SU-DHL-6 (cell line): ENCODE results near the gene PRICKLE1.

Experiments
- H2AFZ ChIP-seq: fragments of 200-600 bp; sonication (generic); 2 replicates; pipeline ENCODE4 v1.6.1; 2014; ENCODE audit warnings: low read depth, mild to moderate bottlenecking, moderate library complexity, mixed read lengths, antibody characterized with exemption, low read length; ENCODE audit not compliant: severe bottlenecking
- H3F3A ChIP-seq: fragments of 200-600 bp; shearing (Covaris generic); 2 replicates; pipeline ENCODE4 v1.6.0; 2016; ENCODE audit warnings: antibody characterized with exemption, mild to moderate bottlenecking; ENCODE audit not compliant: insufficient read depth
- H3K27ac ChIP-seq: fragments of 200-600 bp; sonication (generic); 2 replicates; pipeline ENCODE4 v1.5.1; 2016; ENCODE audit warnings: low read depth, mild to moderate bottlenecking, low read length, moderate library complexity, mixed read lengths
- H3K27me3 ChIP-seq: fragments of 200-600 bp; sonication (generic), shearing (Covaris generic); 2 replicates; pipeline ENCODE4 v1.6.0; 2014; ENCODE audit warnings: mild to moderate bottlenecking, low read length
- H3K36me3 ChIP-seq: fragments of 200-600 bp; sonication (generic); 2 replicates; pipeline ENCODE4 v1.6.1; 2014; ENCODE audit warnings: mild to moderate bottlenecking, low read length, mixed read lengths
- H3K4me2 ChIP-seq: fragments of 300-600, 200-600 bp; shearing (Covaris generic), sonication (generic); 2 replicates; pipeline ENCODE4 v1.6.0; 2014; ENCODE audit warnings: low read length, low read depth, mild to moderate bottlenecking; ENCODE audit not compliant: poor library complexity, severe bottlenecking
- H3K4me3 ChIP-seq: fragments of 200-600 bp; sonication (generic); 2 replicates; pipeline ENCODE4 v1.5.1; 2014; ENCODE audit warnings: antibody characterized with exemption, low read length, mild to moderate bottlenecking, mixed read lengths; ENCODE audit not compliant: insufficient read depth, poor library complexity, severe bottlenecking
- H3K79me2 ChIP-seq: fragments of 200-600 bp; sonication (generic); 2 replicates; pipeline ENCODE4 v1.6.1; 2014; ENCODE audit warnings: mild to moderate bottlenecking, low read length, moderate library complexity; ENCODE audit not compliant: insufficient read depth
- H3K9ac ChIP-seq: fragments of 200-600 bp; sonication (generic); 2 replicates; pipeline ENCODE4 v1.7.0; 2014; ENCODE audit warnings: mild to moderate bottlenecking, low read length
- H3K9me2 ChIP-seq: fragments of 200-600 bp; sonication (generic); replicated peaks from 2 replicates; pipeline ENCODE4 v1.6.1; 2014; ENCODE audit warnings: low read length; ENCODE audit not compliant: insufficient read depth
- H3K9me3 ChIP-seq: fragments of 200-600 bp; sonication (generic); 2 replicates; pipeline ENCODE4 v1.6.1; 2014; ENCODE audit warnings: low read length, mixed read lengths; ENCODE audit not compliant: insufficient read depth
- H4K20me1 ChIP-seq: fragments of 200-600 bp; sonication (generic); 2 replicates; pipeline ENCODE4 v1.6.1; 2014; ENCODE audit warnings: low read depth, mild to moderate bottlenecking, antibody characterized with exemption, low read length, moderate library complexity, mixed read lengths
- CTCF ChIP-seq: fragments of 200-600 bp; sonication (generic); IDR thresholded peaks from one replicate; pipeline ENCODE4 v1.5.1; 2017; ENCODE audit warnings: antibody characterized with exemption, mild to moderate bottlenecking, low read length, moderate library complexity; ENCODE audit not compliant: insufficient read depth, poor library complexity, severe bottlenecking
- EZH2phosphoT487 ChIP-seq: fragments of 200-600 bp; sonication (generic), shearing (Covaris generic); conservative IDR thresholded peaks from 2 replicates; pipeline ENCODE4 v1.6.1; 2018; ENCODE audit warnings: mild to moderate bottlenecking, antibody characterized with exemption, low read length, moderate library complexity, mixed read lengths

Gene PRICKLE1

GRCh38 chr12:42468341-42468821 is 121.2 kb downstream of the PRICKLE1 start:
- H2AFZ ChIP-seq, result no peak overlapping the region
- H3K9me2 ChIP-seq, result no peaks in the 10 kb centered on the region
- H3K4me2 ChIP-seq, result peak overlapping the region; percentile 47
- no peaks in the 10 kb centered on the region for H3K27me3 ChIP-seq
- H3K9ac ChIP-seq, result peak overlapping the region; percentile 31; the same call in 1 of the 2 replicates
- no peaks in the 10 kb centered on the region for H3K36me3 ChIP-seq
- peak overlapping the region; percentile 82 for H3K27ac ChIP-seq
- H3K9me3 ChIP-seq, result no peaks in the 10 kb centered on the region
- peaks cover 22% of the 10 kb centered on the region for H3F3A ChIP-seq
- no peaks in the 10 kb centered on the region for H3K79me2 ChIP-seq
- no peaks in the 10 kb centered on the region for H4K20me1 ChIP-seq
- H3K4me3 ChIP-seq, result peak overlapping the region; percentile 24
- no peak for TF ChIP-seq CTCF
- no peak for TF ChIP-seq EZH2phosphoT487

GRCh38 chr12:42463671-42464070 is 125.9 kb downstream of the PRICKLE1 start:
- Histone ChIP-seq H3K79me2 (no peaks in the 10 kb centered on the region), H3K36me3 (no peaks in the 10 kb centered on the region)

GRCh38 chr12:42462486-42462885 is 127.1 kb downstream of the PRICKLE1 start:
- TF ChIP-seq EZH2phosphoT487 (no peak), CTCF (no peak)
- Histone ChIP-seq H3K9me2 (no peaks in the 10 kb centered on the region), H2AFZ (no peak overlapping the region), H3K79me2 (no peaks in the 10 kb centered on the region), H3K36me3 (no peaks in the 10 kb centered on the region), H4K20me1 (no peaks in the 10 kb centered on the region), H3K9me3 (no peaks in the 10 kb centered on the region), H3K4me3 (no peak overlapping the region), H3K27me3 (no peaks in the 10 kb centered on the region), H3K27ac (no peak overlapping the region), H3F3A (no peaks in the 10 kb centered on the region), H3K9ac (no peak overlapping the region), H3K4me2 (no peak overlapping the region)

More at GRCh38 chr12:42463671-42464070, 125.9 kb downstream of the PRICKLE1 start:
- H3K9ac ChIP-seq, result no peak overlapping the region
- no peak overlapping the region for H3K27ac ChIP-seq
- peaks cover 7% of the 10 kb centered on the region for H3F3A ChIP-seq
- no peaks in the 10 kb centered on the region for H3K9me2 ChIP-seq
- H3K27me3 ChIP-seq, result no peaks in the 10 kb centered on the region
- no peaks in the 10 kb centered on the region for H4K20me1 ChIP-seq
- no peak overlapping the region for H3K4me2 ChIP-seq
- H3K4me3 ChIP-seq, result no peak overlapping the region
- no peaks in the 10 kb centered on the region for H3K9me3 ChIP-seq
- H2AFZ ChIP-seq, result no peak overlapping the region
- no peak for TF ChIP-seq EZH2phosphoT487

- Histone ChIP-seq H3K4me3 (no peak overlapping the region), H3F3A (no peaks in the 10 kb centered on the region), H3K27me3 (no peaks in the 10 kb centered on the region), H3K79me2 (no peaks in the 10 kb centered on the region), H4K20me1 (no peaks in the 10 kb centered on the region), H3K4me2 (no peak overlapping the region), H3K36me3 (no peaks in the 10 kb centered on the region), H2AFZ (no peak overlapping the region), H3K9me2 (no peaks in the 10 kb centered on the region), H3K9ac (no peak overlapping the region), H3K9me3 (no peaks in the 10 kb centered on the region), H3K27ac (no peak overlapping the region)
- TF ChIP-seq CTCF (no peak), EZH2phosphoT487 (no peak)
Observed at GRCh38 chr12:42459336-42459847, 130.2 kb downstream of the PRICKLE1 start.
